HG02973 (cell line): ENCODE measurements around the gene HDAC4.

Source experiments
- ATAC-seq: cut with Tn5 transposase; IDR thresholded peaks from one replicate; pipeline ENCODE4 v1.9.1; 2021; ENCODE audit warnings: moderate library complexity; ENCODE audit not compliant: unreplicated experiment

Gene HDAC4

GRCh38 chr2:239311132-239312040 lies 89.4 kb downstream of the HDAC4 start:
- no peak for ATAC-seq

GRCh38 chr2:239310401-239311061 lies 90.3 kb downstream of the HDAC4 start:
- ATAC-seq, result no peak

GRCh38 chr2:239309398-239310245 lies 91.2 kb downstream of the HDAC4 start:
- ATAC-seq, result no peak

- no peak for ATAC-seq
Observed at GRCh38 chr2:239308661-239309397, 92.0 kb downstream of the HDAC4 start.

GRCh38 chr2:239307921-239308613 lies 92.8 kb downstream of the HDAC4 start:
- ATAC-seq, result no peak

GRCh38 chr2:239307221-239307569 lies 93.6 kb downstream of the HDAC4 start:
- ATAC-seq, result no peak

GRCh38 chr2:239306274-239307220 lies 94.3 kb downstream of the HDAC4 start:
- no peak for ATAC-seq

GRCh38 chr2:239305771-239306170 lies 95.0 kb downstream of the HDAC4 start:
- ATAC-seq, result no peak

- ATAC-seq, result no peak
Observed at GRCh38 chr2:239305222-239305575, 95.6 kb downstream of the HDAC4 start.

- ATAC-seq, result no peak
Observed at GRCh38 chr2:239304533-239305221, 96.1 kb downstream of the HDAC4 start.

GRCh38 chr2:239303711-239304532 lies 96.9 kb downstream of the HDAC4 start:
- ATAC-seq, result no peak

- ATAC-seq, result no peak
Observed at GRCh38 chr2:239302808-239303557, 97.8 kb downstream of the HDAC4 start.

GRCh38 chr2:239302083-239302807 lies 98.6 kb downstream of the HDAC4 start:
- ATAC-seq, result no peak

GRCh38 chr2:239300871-239301735 lies 99.7 kb downstream of the HDAC4 start:
- no peak for ATAC-seq

- no peak for ATAC-seq
Observed at GRCh38 chr2:239300242-239300641, 100.6 kb downstream of the HDAC4 start.
